NCI-H446 treated with DMSO at 0.1 percent for 48 hours (cell line): ENCODE results near the gene PGA5.
"Not testable (repeated sequence)": the region's sequence is repeated elsewhere in the genome, so short reads cannot be mapped to it uniquely, and the experiment has no call there.

ENCODE experiments used
- DNase-seq: peaks from one replicate; lab custom pipeline; 2025; lab: John Stamatoyannopoulos, UW

Gene PGA5

GRCh38 chr11:61240875-61241274 is at the start of gene PGA5:
Gene PGA5 (plus strand): TSS chr11:61241175. CDS start chr11:61241227, 52 bp downstream.
- DNase-seq = not testable (repeated sequence)

- DNase-seq = no peak
These were observed 47.4 kb upstream of the PGA5 start for GRCh38 chr11:61193596-61193995.

- DNase-seq = no peak
These were observed 46.8 kb upstream of the PGA5 start for GRCh38 chr11:61194169-61194671.

GRCh38 chr11:61194981-61195695 is 45.8 kb upstream of the PGA5 start:
- no peak for DNase-seq

- no peak for DNase-seq
These were observed 45.3 kb upstream of the PGA5 start for GRCh38 chr11:61195719-61196118.

- DNase-seq = no peak
These were observed 42.6 kb upstream of the PGA5 start for GRCh38 chr11:61198361-61198760.

- no peak for DNase-seq
These were observed 41.9 kb upstream of the PGA5 start for GRCh38 chr11:61198948-61199523.

GRCh38 chr11:61201476-61201875 is 39.5 kb upstream of the PGA5 start:
- no peak for DNase-seq

- not testable (repeated sequence) for DNase-seq
These were observed 37.8 kb upstream of the PGA5 start, which contains the start of gene PGA3 for GRCh38 chr11:61202950-61203746. Gene PGA3 (plus strand): TSS chr11:61203515. CDS start chr11:61203565, 50 bp downstream.

- not testable (repeated sequence) for DNase-seq
These were observed 37.1 kb upstream of the PGA5 start for GRCh38 chr11:61203873-61204272.

GRCh38 chr11:61204502-61205059 is 36.4 kb upstream of the PGA5 start:
- DNase-seq = not testable (repeated sequence)

- not testable (repeated sequence) for DNase-seq
These were observed 33.2 kb upstream of the PGA5 start for GRCh38 chr11:61207636-61208310.

- DNase-seq = not testable (repeated sequence)
These were observed 30.3 kb upstream of the PGA5 start for GRCh38 chr11:61210629-61211028.

- not testable (repeated sequence) for DNase-seq
These were observed 29.5 kb upstream of the PGA5 start for GRCh38 chr11:61211327-61211952.

- not testable (repeated sequence) for DNase-seq
These were observed 28.8 kb upstream of the PGA5 start for GRCh38 chr11:61212202-61212601.

GRCh38 chr11:61213711-61214324 is 27.2 kb upstream of the PGA5 start:
- DNase-seq = not testable (repeated sequence)

GRCh38 chr11:61218306-61218705 is 22.7 kb upstream of the PGA5 start:
- not testable (repeated sequence) for DNase-seq

- not testable (repeated sequence) for DNase-seq
These were observed 22.0 kb upstream of the PGA5 start for GRCh38 chr11:61219016-61219415.

- DNase-seq = not testable (repeated sequence)
These were observed 18.9 kb upstream of the PGA5 start, which contains the start of gene PGA4 for GRCh38 chr11:61222047-61222446. Gene PGA4 (plus strand): TSS chr11:61222347. CDS start chr11:61222401, 54 bp downstream.

- DNase-seq = not testable (repeated sequence)
These were observed 18.3 kb upstream of the PGA5 start for GRCh38 chr11:61222692-61223091.
